Activated CD4-positive, alpha-beta T cell treated with anti-CD3 and anti-CD28 coated beads, Interleukin-2, Interleukin-6, amounts not matched to agents 100 ng/mL and 50 ng/mL, durations not matched to agents 16 hours and 8 hours (primary cell): ENCODE results near the gene FLRT2.

Source experiments
- DNase-seq: peaks from one replicate; pipeline ENCODE4 v3.0.0-alpha.2; 2020

FLRT2 gene

GRCh38 chr14:85601246-85601645, 71.3 kb downstream of the FLRT2 start:
- no peak for DNase-seq

GRCh38 chr14:85601690-85602089, 71.7 kb downstream of the FLRT2 start:
- DNase-seq: no peak

GRCh38 chr14:85602345-85602744, 72.4 kb downstream of the FLRT2 start:
- no peak for DNase-seq

- DNase-seq: no peak
These were observed 74.1 kb downstream of the FLRT2 start for GRCh38 chr14:85604021-85604420.

- DNase-seq: no peak
These were observed 74.8 kb downstream of the FLRT2 start for GRCh38 chr14:85604714-85605113.

- no peak for DNase-seq
These were observed 77.7 kb downstream of the FLRT2 start for GRCh38 chr14:85607651-85608081.

GRCh38 chr14:85613496-85613895, 83.6 kb downstream of the FLRT2 start:
- no peak for DNase-seq

- no peak for DNase-seq
These were observed 86.5 kb downstream of the FLRT2 start for GRCh38 chr14:85616386-85616885.

GRCh38 chr14:85616886-85617285, 86.9 kb downstream of the FLRT2 start:
- DNase-seq: no peak

GRCh38 chr14:85617791-85618190, 87.8 kb downstream of the FLRT2 start:
- DNase-seq: no peak

- DNase-seq: no peak
These were observed 88.4 kb downstream of the FLRT2 start for GRCh38 chr14:85618390-85618789.

GRCh38 chr14:85618978-85619377, 89.0 kb downstream of the FLRT2 start:
- DNase-seq: no peak

GRCh38 chr14:85619851-85620250, 89.9 kb downstream of the FLRT2 start:
- no peak for DNase-seq

- DNase-seq: no peak
These were observed 91.0 kb downstream of the FLRT2 start for GRCh38 chr14:85620947-85621346.

GRCh38 chr14:85622106-85622505, 92.2 kb downstream of the FLRT2 start:
- DNase-seq: no peak

- DNase-seq: no peak
These were observed 93.2 kb downstream of the FLRT2 start for GRCh38 chr14:85622986-85623685.

GRCh38 chr14:85625925-85626585, 96.1 kb downstream of the FLRT2 start:
- no peak for DNase-seq

GRCh38 chr14:85634205-85634604, 104.3 kb downstream of the FLRT2 start:
- no peak for DNase-seq

GRCh38 chr14:85644211-85644610, 114.3 kb downstream of the FLRT2 start:
- no peak for DNase-seq

- DNase-seq: no peak
These were observed 123.1 kb downstream of the FLRT2 start for GRCh38 chr14:85653029-85653428.

- DNase-seq: no peak
These were observed 130.4 kb downstream of the FLRT2 start for GRCh38 chr14:85660243-85660922.

- DNase-seq: no peak
These were observed 132.2 kb downstream of the FLRT2 start for GRCh38 chr14:85662096-85662495.

- no peak for DNase-seq
These were observed 133.3 kb downstream of the FLRT2 start for GRCh38 chr14:85663256-85663655.

- DNase-seq: no peak
These were observed 133.7 kb downstream of the FLRT2 start for GRCh38 chr14:85663667-85664066.
